Esophagus mucosa (tissue), 1 donor: ENCODE data around the gene MYO3A. TPM values are rescaled to one million over a fixed set of nuclear protein-coding genes. Genes with fewer than 3 reads are reported as not detected.
A peak's percentile ranks its signal among the peaks of the same experiment; 100 is the strongest.

ENCODE experiments used
- ATAC-seq: fragments of 200-7000 bp; cut with Tn5 transposase; one replicate; pipeline ENCODE4 v1.9.1; 2020
- total RNA-seq: library from RNA; stranded (reverse); gene quantifications from one replicate; pipeline ENCODE4 v1.2.4, GENCODE V29; 2023
- donor health status: DM: yes; HTN: yes; CAD: no.

MYO3A gene
- total RNA-seq, 1 donor from 2014 or later = 0.20 TPM

DNA sequence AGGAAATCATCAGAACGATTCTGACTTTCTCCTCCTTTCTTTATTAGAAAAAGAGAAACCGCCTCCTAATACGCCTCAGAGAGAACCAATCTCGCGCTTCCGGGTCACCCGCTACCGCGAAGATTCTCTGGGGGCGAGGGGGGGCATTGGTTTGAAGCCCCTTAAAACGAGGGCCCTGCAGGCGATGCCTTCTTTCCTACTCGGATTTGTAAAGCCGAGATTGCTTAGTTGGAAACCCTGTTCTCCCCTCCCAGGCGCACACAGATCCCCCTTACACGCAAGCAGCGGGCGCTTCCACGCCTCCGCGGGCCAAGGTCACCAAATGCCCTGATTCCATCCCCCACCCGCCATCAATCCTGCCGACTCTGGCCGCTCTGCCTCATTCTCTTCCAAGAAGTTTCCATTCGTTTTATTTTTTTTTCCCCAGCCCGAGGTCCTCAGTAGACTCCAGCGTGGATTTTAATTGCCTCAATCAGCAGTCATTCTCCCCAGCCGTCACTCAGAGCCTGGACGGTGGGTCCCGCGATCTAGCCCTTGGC is 281.4 kb downstream of the MYO3A start:
- ATAC-seq = no peak

DNA sequence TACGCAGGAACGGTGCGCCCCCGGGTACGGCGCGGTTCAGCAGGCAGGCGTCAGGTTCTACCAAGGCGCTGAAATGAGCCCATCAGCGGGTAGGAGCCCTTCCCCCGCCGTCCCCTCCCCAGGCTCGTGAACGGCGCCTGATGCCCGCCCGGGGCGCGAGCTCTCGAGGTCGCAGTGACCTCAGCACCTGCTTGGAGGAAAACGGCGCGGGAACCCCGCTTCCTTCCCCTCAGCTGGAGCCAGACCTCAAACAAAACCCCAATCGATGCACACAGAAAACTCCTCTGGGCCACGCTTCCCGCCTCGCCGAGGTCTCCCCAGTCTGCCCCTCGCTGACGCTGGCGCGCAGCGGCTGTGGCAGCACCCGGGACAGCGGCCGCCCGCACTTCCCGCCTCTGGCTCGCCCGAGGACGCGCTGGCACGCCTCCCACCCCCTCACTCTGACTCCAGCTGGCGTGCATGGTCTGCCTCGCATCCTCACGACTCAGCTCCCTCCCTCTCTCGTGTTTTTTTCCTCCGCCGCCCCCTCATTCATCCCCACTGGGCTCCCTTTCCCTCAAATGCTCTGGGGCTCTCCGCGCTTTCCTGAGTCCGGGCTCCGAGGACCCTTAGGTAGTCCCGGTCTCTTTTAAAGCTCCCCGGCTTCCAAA is 282.0 kb downstream of the MYO3A start:
- no peak for ATAC-seq

DNA sequence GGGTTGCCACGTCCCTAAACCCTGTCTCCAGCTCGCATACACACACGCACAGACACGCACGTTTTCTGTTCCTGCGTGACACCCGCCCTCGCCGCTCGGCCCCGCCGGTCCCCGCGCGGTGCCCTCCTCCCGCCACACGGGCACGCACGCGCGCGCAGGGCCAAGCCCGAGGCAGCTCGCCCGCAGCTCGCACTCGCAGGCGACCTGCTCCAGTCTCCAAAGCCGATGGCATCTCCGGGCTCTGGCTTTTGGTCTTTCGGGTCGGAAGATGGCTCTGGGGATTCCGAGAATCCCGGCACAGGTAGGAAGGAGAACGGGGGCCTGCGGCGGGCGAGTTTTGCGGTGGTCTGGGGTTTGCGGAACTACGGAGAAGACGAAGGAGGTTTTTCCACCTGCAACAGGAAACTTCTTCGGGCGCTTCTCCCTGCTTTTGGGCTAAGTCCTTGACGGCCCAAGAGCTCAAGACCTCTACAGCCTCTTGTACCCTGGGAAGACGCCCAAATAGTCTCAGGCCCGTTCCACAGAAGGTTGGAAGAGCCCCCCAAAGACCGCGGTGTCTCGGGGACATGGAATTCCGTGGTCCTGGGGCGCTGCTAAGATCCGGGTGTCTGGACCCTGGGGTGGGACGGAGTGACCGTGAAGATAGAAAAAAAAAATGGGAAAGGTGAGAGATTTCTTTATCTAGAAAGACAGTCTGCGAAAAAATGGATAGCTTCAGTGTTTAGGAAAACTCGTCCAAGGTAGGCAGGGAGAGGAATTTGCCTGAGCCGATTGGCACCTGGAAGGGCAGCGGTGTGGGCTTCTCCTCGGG is 282.8 kb downstream of the MYO3A start, which contains the start of gene GAD2:
GAD2 (plus strand) TSS at position 190 of the 811 bp plus-strand sequence; CDS start at position 226, 36 bp downstream.
- ATAC-seq = no peak

DNA sequence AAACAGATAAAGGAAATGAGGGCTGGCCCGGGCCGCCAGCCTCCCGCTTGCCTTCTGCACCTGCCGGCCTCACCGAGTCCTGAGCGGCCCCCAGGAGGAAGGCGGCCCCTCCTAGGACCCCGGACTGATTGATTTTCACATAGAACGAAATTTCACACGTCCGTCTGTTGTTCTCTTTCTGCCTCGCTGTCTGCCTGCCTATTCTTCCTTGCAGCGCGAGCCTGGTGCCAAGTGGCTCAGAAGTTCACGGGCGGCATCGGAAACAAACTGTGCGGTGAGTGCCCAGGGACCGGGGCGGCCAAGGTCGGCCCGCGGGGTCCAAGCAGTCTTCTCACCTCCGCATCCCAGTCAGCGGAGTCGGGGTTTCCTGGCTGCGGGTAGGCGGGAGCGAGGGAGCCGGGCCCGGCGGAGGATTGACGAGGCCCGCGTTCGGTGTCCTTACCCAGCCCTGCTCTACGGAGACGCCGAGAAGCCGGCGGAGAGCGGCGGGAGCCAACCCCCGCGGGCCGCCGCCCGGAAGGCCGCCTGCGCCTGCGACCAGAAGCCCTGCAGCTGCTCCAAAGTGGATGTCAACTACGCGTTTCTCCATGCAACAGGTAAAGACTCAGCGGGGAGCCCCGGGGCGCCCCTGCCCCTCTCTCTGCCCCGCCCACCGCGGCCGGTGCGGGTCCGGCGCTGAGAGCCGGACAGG is 283.5 kb downstream of the MYO3A start:
- no peak for ATAC-seq

DNA sequence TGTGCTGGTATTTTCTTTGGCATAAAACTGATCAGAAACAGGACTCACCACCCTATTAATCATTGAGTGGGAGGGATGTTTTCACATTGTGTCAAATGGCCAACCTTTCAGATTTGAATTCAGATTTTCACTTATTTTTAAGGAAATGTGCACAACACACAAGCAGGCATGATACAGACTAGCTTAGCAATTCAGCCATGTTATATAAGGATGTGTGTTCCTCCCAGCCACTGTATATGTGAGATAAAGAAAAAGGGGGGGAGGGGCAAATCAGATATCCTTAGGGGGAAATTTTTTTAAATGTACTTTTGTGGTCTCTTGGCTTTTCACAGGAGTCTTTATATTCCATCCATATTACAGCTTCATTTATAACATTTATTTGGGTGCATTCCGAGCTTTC is 285.6 kb downstream of the MYO3A start:
- no peak for ATAC-seq

DNA sequence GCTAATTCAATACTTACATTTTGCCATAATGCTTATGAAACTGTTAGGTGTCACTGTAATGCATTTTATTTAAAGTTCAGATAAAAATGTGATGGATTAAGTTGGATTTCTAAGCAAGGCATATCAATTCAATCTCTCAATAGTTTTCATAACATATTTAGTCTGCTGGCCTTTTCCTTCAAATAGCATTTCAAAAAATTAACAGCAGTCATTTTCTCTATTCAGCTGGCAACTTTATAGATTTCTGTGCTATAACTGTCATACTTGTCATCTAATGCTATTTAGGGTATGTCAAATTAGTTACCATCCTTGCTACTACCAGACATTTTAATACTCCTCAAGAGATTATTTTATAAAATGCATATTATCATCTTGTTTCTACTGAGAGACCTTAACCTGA is 286.9 kb downstream of the MYO3A start:
- no peak for ATAC-seq

DNA sequence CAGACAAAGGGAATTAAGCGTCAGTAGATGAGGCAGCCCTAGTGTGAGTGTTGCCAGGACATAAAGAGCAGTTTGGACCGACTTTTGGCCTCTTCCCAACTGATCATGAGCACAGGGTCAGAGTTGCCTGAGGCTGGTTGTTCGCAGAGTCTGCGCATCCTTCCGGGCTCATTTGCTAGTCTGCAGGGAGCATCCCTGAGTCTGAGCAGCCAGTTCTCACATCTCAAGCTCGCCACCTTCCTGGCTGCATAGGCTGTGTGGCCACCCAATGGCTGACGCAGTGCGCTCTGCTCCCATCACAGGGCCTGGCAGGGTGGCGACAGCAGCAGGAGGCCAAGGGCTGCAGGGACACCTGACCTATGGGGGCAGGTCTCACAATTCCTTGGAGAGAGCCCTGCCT is 287.5 kb downstream of the MYO3A start:
- ATAC-seq = no peak

DNA sequence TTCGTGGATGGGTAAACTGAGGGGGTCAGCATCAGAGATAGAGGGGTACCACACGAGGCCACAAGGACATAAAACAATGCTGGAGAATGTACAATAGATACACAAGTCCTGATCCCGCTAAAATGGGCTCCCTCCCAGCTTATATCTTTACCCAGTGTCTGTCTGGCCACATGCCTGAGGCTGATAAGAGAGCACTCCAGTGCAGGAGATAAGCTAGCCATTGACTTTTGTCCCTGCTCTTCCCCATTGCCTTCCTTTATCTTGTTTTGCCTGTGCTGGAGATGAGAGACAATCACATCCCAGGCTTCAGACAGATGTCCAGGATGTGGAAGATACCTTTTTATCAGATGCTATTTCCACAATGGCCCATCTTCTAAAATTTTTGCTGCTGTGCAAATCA is 288.5 kb downstream of the MYO3A start:
- no peak for ATAC-seq

DNA sequence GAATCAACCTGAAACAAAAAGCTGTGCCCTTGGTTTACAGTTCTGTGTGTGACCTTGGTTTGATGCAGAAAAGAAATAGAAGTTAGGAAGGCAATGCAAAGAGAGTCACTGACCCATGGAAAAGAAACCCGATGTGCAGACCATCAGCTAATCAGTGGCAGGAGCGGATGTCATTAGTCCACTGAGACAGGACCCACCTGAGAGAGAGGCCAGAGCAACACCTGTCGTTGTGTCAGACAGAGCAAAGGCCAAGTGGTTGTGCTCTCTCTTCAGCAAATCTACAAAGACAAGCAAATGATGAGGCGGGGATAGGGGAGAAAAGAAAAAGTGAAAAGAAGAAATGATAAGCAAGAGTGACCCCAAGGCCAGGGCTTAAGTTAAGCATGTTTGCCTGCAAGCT is 291.3 kb downstream of the MYO3A start:
- ATAC-seq = no peak

DNA sequence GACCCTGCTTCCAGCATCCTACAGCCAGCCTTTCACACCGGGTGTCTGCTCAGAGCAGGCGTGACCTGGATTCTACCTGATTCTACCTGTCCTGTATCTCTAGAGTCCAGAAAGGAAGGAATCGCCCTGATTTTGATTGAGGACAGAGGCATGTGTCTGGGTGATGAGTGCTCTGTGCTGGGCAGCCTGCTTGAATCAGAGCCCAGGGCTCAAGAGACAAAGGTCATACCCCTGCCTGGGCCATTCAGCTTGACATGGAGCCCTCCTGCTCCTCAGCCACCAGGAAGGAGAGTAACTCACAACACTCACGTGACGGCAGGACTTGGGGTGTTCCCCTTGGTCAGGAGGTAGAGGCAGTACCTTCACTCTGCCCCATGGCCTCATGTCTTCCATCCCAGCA is 293.8 kb downstream of the MYO3A start:
- ATAC-seq = no peak

DNA sequence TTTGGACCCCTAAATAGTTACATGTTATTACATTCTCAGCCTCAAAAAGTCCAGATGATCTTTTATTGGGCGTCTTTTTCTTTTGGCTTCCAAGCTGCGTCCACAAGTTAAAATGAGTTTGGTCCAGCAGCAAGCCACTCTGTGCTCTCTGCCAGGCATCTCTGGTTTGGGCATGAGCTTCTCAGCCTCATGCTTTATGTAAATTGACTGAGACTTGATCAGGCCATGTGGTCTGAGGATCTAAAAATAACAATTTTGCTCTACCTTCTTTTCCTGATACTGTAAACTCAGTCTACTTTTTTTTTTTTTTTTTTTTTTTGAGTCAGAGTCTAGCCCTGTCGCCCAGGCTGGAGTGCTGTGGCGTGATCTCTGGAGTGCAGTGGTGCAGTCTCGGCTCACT is 298.1 kb downstream of the MYO3A start:
- no peak for ATAC-seq

DNA sequence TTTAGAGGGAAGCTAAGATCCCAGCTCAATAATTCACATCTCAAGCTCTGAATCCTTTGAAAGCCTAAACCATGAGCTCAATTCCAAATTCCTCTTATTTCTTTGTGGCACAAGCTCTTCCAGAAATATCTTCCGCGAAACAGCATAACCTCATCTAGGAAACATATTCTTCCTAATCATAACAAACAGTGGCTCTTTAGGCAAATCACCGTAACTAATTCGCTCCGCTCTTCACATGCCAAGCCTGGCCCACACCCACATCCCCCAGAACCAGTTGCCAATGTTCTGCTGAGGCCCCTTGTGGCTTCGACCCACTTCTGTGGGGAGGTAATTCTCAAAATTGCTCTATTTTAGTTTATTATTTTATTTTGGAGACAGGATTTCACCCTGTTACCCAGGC is 301.7 kb downstream of the MYO3A start:
- no peak for ATAC-seq

DNA sequence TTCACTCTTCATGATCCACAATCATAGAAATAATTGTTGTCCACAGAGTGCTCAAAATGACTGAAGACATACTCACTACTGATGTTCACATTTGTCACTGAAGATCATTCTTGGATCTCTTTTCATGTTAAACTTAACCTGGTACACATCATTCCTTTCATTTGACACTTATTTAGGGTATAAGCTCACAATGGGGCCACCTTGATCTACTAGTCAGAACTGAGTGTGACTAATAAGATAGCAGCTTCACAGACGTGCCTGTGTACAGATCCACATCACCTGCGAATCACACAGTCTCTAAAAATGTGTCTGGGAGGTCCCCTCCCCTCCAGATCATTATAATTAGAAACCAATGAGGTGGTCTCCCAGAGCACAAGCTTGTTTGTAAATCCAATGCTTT is 304.3 kb downstream of the MYO3A start:
- no peak for ATAC-seq

DNA sequence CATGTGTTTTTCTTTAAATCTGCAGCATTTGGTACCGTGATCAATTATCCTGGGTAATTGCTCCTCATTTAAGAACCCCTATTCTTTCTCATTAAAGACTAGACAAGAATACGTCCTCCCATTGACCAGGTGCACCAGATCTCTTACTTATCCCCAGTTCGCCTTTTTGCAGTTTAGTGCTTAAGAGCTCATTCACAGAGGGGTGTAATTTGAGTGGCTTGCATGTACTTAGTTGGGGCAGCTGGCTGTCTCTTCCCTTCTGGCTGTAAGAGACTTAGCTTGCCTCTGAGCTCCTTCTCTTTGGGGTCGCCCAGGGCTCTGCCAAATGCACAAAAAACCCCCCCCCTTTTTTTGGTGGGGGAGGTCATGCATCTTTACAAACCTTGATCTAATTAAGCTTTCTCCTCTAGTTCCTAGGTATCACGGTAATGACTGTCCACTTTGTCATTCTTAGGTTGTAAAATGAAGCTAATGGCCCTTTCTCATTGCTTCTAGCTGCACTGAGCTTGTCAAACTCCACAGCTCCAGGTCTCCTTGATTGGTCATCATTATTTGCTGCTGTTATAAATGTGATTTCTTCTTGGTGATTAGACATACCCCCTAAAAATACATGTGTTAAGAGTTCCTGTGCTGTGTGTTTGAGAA is 308.8 kb downstream of the MYO3A start:
- ATAC-seq = no peak

DNA sequence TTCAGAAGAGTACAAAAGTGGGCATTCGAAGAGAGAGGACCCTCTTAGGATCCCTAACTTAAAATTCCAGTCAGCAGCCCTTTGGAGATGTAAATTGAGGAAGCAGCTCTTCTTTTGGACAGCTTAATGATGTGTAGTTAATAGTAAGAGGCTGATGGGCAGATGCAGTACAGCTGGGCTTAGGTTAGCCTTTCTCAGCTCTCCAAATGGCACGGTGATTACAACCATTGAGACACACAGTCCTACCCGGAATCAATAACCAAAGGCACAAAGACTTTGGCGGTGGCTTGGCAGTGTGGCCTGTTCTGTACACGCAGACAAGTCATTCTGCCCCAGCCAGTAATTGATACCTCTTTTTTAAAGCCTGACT is 309.3 kb downstream of the MYO3A start:
- no peak for ATAC-seq

DNA sequence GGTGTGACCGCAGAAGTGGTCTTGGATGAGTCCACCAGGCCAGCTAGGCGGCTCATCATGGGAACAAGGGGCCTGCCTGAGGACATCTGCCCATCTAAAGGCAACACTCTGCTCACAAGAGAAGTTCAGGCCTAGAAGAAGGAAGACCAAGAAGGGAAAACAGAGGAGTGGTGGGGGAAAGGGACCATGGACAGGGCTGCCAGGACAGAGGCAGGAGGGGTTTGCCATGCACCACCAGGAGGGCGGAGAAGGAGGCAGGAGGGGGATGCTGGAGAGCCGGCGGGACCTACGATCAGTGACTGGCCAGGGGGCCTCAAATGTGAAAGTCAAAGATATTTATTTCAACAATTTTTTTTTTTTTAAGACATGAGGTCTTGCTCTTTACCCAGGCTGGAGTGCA is 315.7 kb downstream of the MYO3A start:
- ATAC-seq = no peak

DNA sequence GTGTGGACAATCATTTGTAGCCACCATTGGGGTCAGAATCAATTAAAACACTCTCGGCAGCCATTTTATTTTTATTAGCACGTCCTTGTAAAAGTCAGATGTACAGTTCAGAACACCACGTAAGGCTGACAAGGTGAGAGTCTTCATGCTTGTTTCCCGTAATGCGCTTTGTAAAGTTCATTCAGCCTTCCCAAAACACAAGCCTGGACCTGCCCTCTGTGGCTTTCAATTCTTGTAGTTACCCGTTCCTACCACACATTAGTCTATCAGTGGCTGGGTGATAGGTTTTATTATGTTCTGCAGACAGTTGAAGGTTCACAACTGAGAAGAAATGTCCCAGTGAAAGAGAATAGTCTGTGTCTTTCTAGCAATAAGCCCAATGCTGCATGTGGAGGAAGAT is 317.9 kb downstream of the MYO3A start:
- peak; percentile 59 for ATAC-seq

DNA sequence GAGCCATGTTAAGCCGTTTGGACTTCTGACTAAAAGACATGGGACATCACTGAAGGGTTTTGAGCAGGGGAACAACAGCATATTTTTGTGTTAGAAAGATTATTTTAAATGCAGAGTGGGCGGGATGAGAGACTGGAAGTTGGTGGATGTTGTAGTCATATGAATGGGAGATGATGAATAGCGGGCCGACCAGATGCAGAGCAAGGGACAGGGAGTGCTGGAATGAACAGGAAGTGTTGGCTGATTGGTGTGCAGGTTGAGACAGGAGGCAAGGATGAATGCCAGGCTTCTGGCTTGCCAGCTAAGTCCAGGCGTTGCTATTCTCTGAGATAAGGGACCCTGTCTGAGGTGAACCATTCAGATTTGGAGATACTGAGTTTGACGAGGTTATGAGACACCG is 320.6 kb downstream of the MYO3A start:
- ATAC-seq = no peak

DNA sequence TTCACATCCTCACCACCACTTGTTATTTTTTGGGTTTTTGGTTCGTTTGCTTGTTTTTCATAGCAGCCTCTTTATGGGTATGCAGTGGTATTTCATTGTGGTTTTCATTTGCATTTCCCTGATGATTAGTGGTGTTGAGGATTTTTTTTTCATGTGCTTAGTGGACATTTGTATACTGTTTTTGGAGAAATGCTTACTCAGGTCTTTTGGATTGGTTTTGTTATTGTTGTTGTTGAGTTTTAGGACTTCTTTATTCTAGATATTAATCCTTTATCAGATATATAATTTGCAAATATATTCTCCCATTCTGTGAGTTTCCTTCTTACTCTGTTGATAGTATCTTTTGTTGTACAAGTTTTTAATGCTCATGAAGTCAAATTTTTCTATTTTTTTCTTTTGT is 325.3 kb downstream of the MYO3A start:
- ATAC-seq = no peak
